ENCODE results near the gene OTOG. TPM values are rescaled to one million over a fixed set of nuclear protein-coding genes. Genes with fewer than 3 reads are reported as not detected.
A peak's percentile ranks its signal among the peaks of the same experiment; 100 is the strongest.

Gene OTOG
- total and polyA plus RNA-seq, 2 of the 8 experiments (the other 6 are each of a cell fraction or from before 2014, with no cell fraction given) = 0.41 to 1.5 TPM

DNA sequence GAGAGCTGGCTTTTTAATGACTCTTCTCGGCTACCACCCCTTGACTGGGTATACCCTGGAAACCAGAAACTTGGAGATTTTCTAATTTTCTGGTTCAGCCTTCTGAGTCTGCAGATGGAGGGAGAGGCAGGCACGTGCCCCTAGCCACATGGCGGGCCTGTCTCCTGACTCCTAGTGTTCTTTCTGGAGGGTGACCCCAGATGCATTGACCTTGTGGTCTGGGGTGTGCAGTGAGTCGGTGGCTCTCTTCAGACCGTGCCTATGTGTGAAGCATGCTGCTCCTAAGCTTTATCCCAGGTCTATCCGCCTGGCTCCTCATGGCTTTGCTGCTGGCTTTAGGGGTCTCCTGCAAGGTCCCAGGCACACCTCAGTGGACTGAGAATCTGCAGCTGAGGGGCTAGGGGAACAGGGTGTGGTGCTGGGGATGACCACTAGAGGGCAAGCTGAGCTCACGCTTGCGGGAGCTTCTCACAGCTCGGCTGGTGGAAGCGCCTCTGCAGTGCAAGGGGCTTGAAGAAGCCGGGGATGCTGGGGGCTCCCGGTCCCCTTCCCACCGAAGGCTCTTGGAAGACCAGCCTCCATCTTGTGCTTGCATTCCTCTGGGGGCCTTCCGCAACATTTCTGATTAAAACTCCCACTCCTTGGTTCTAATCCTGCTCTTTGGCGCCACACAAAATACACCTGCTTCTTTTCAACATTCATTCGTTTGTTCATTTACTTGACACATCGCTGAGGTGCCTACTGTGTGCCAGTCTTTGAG is 51.8 kb downstream of the OTOG start:
- H2BK5ac ChIP-seq (ENCODE audit: low read depth, low read length) = no peak overlapping the region
- H3K4me1 ChIP-seq (replicated peaks in 1 of 4; ENCODE audit: control insufficient read depth in 3 of 4, insufficient read depth in 4 of 4, low read length in 3 of 4) = peaks cover 0 to 4% (median 2%) of the 10 kb centered on the region in 4 experiments; a peak in 3 of 7 replicates
- H3K23me2 ChIP-seq (ENCODE audit: low read depth, low read length) = no peaks in the 10 kb centered on the region; the same call in 1 of the 2 replicates
- ChIA-PET CTCF (ENCODE audit: partially characterized antibody) (interaction anchor here (0.6 to 12.8 kb wide), 48 partner anchors 8 to 387 kb away, joined by 3 to 165 read pairs (median 4); partner anchors contain the start of genes KCNC1 and MYOD1), POLR2A (ENCODE audit: partially characterized antibody) (interaction anchor here (2.2 kb wide), 1 partner anchor 120 kb away, joined by 5 read pairs; the partner anchor contains the start of gene MYOD1)
- H3K4me3 ChIP-seq (ENCODE audit: extremely low read depth in 1 of 4, insufficient read depth in 2 of 4, low read depth in 3 of 4, low read length in 4 of 4) = no peak overlapping the region
- no peak overlapping the region for H4K5ac ChIP-seq (ENCODE audit: insufficient read length, low read depth, low read length)
- no peak overlapping the region for H2BK20ac ChIP-seq (ENCODE audit: low read length)
- no peak overlapping the region for H3K9ac ChIP-seq (replicated peaks in 1 of 4; ENCODE audit: extremely low read depth in 1 of 4, low read depth in 3 of 4, low read length in 3 of 4)
- H3K56ac ChIP-seq (replicated peaks; ENCODE audit: insufficient read length, low read depth, low read length) = no peak overlapping the region
- no peaks in the 10 kb centered on the region for H3K36me3 ChIP-seq (ENCODE audit: control insufficient read depth in 2 of 4, insufficient read depth in 4 of 4, low read length in 3 of 4)
- no peak overlapping the region for H4K8ac ChIP-seq (ENCODE audit: extremely low read depth, insufficient read depth, low read length)
- H3K4ac ChIP-seq (replicated peaks; ENCODE audit: insufficient read length, low read depth, low read length) = no peak overlapping the region
- no peak overlapping the region for H3K18ac ChIP-seq (ENCODE audit: extremely low read depth, low read length)
- peaks cover 0 to 2% of the 10 kb centered on the region in 2 experiments for H4K20me1 ChIP-seq (replicated peaks in 1 of 2; ENCODE audit: control insufficient read depth in 1 of 2, insufficient read depth in 2 of 2, low read length in 2 of 2)
- H3K79me2 ChIP-seq (ENCODE audit: control insufficient read depth in 1 of 2, insufficient read depth in 2 of 2, low read length in 2 of 2) = no peaks in the 10 kb centered on the region
- no peak overlapping the region for H3K23ac ChIP-seq (ENCODE audit: insufficient read length)
- no peak overlapping the region for H2BK120ac ChIP-seq (replicated peaks; ENCODE audit: low read depth, low read length)
- no peak overlapping the region for H2AFZ ChIP-seq (ENCODE audit: low read length)
- no peak overlapping the region for H2AK5ac ChIP-seq (ENCODE audit: low read depth, low read length)
- no peak overlapping the region for H2BK15ac ChIP-seq (ENCODE audit: low read length)
- no peaks in the 10 kb centered on the region for H3K79me1 ChIP-seq (ENCODE audit: low read depth, low read length)
- no peak overlapping the region for H4K91ac ChIP-seq (replicated peaks; ENCODE audit: insufficient read length, low read length)
- H3K9me3 ChIP-seq (ENCODE audit: insufficient read depth in 2 of 2, low read depth in 1 of 2, low read length in 1 of 2) = 0 out of 4 replicates have a peak, but pooled peaks cover 0 to 3% of the 10 kb centered on the region in 2 experiments
- DNase-seq (ENCODE audit: low read depth in 1 of 2, low spot score in 2 of 2) = peak; percentile 75 to 96
- peaks cover 0 to 10% (median 4%) of the 10 kb centered on the region in 4 experiments; a peak in 2 of 7 replicates for H3K27me3 ChIP-seq (replicated peaks in 1 of 4; ENCODE audit: control insufficient read depth in 3 of 4, extremely low read depth in 1 of 4, insufficient read depth in 3 of 4, low read length in 3 of 4)
- no peak overlapping the region for H3K14ac ChIP-seq (ENCODE audit: insufficient read length)
- 40% methylated on average over 17 of the region's 17 CpGs; no CpG with 5 or more reads in 1 of the 2 experiments for WGBS, 2 experiments (ENCODE audit: extremely low coverage in 1 of 2, insufficient coverage in 1 of 2, insufficient read length in 1 of 2, insufficient replicate concordance in 2 of 2, low coverage in 1 of 2, low lambda C conversion rate in 2 of 2, missing lambda C conversion rate in 1 of 2)
- H3K27ac ChIP-seq (ENCODE audit: low read depth, low read length) = no peak overlapping the region
- no peak overlapping the region for H2BK12ac ChIP-seq (ENCODE audit: low read depth, low read length)
- peak; percentile 48 for FAIRE-seq
- no peak overlapping the region for H3K4me2 ChIP-seq (ENCODE audit: insufficient read depth in 1 of 2, low read depth in 2 of 2, low read length in 2 of 2)
- TF ChIP-seq YY1 (IDR thresholded peaks at IDR 0.05; ENCODE audit: low read depth, low read length) (0 out of 2 replicates have a peak, but pooled peaks have one; percentile 22), SIX5 (IDR thresholded peaks at IDR 0.05; ENCODE audit: low read depth, low read length) (no peak), SRF (IDR thresholded peaks at IDR 0.05; ENCODE audit: low read depth, low read length) (no peak), SIN3A (conservative IDR thresholded peaks at IDR 0.05 in 1 of 2, IDR thresholded peaks at IDR 0.05 in 1 of 2; ENCODE audit: low read depth in 1 of 2, low read length in 2 of 2) (0 out of 4 replicates have a peak, but pooled peaks of 1 of the 2 experiments have one; percentile 45), TBP (IDR thresholded peaks at IDR 0.05; ENCODE audit: low read depth, low read length) (peak; percentile 35; the same call in 1 of the 2 replicates)
- TF ChIP-seq, protein P1, sequence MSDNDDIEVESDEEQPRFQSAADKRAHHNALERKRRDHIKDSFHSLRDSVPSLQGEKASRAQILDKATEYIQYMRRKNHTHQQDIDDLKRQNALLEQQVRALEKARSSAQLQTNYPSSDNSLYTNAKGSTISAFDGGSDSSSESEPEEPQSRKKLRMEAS (IDR thresholded peaks at IDR 0.05) = peak; percentile 36; the same call in 1 of the 2 replicates
